ENCODE measurements around the gene CACNG4. TPM values are rescaled to one million over a fixed set of nuclear protein-coding genes. Genes with fewer than 3 reads are reported as not detected.

CACNG4 gene
- total and polyA plus RNA-seq, 10 donors, result not detected

GRCh38 chr17:67051155-67051538 lies 86.6 kb downstream of the CACNG4 start:
- TF ChIP-seq, protein P1, sequence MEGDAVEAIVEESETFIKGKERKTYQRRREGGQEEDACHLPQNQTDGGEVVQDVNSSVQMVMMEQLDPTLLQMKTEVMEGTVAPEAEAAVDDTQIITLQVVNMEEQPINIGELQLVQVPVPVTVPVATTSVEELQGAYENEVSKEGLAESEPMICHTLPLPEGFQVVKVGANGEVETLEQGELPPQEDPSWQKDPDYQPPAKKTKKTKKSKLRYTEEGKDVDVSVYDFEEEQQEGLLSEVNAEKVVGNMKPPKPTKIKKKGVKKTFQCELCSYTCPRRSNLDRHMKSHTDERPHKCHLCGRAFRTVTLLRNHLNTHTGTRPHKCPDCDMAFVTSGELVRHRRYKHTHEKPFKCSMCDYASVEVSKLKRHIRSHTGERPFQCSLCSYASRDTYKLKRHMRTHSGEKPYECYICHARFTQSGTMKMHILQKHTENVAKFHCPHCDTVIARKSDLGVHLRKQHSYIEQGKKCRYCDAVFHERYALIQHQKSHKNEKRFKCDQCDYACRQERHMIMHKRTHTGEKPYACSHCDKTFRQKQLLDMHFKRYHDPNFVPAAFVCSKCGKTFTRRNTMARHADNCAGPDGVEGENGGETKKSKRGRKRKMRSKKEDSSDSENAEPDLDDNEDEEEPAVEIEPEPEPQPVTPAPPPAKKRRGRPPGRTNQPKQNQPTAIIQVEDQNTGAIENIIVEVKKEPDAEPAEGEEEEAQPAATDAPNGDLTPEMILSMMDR (IDR thresholded peaks at IDR 0.05 in 8 of 11, conservative IDR thresholded peaks at IDR 0.05 in 3 of 11), result no peak
- no peak for TF ChIP-seq POLR2AphosphoS5 (IDR thresholded peaks at IDR 0.05)

GRCh38 chr17:67051837-67052236 lies 87.3 kb downstream of the CACNG4 start:
- 83 to 93% (median 91%) methylated on average over 5 of the region's 5 CpGs for WGBS, 5 donors
- TF ChIP-seq POLR2AphosphoS5 (IDR thresholded peaks at IDR 0.05), result no peak
- TF ChIP-seq, protein P1 (IDR thresholded peaks at IDR 0.05 in 8 of 11, conservative IDR thresholded peaks at IDR 0.05 in 3 of 11), result no peak

More at GRCh38 chr17:67051155-67051538, 86.6 kb downstream of the CACNG4 start:
- no peak overlapping the region for H3K27ac ChIP-seq
- no peaks in the 10 kb centered on the region for H3K27me3 ChIP-seq (replicated peaks in 1 of 7)
- H3K4me3 ChIP-seq, result no peak overlapping the region
- H3K36me3 ChIP-seq, result no peaks in the 10 kb centered on the region
- peaks cover 3 to 45% (median 33%) of the 10 kb centered on the region in 8 donors for H3K9me3 ChIP-seq
- H3K4me1 ChIP-seq, result no peaks in the 10 kb centered on the region
- DNase-seq, result peak; percentile 8
- intact Hi-C loops (cut with DNase I; ENCODE audit: low total_unique reads), result no loop called here
- WGBS, 5 donors, result 64 to 82% (median 76%) methylated on average over 3 to 4 of the region's 4 CpGs

GRCh38 chr17:67052720-67053437 lies 88.4 kb downstream of the CACNG4 start:
- Histone ChIP-seq H3K27ac (no peak overlapping the region), H3K9me3 (peaks cover 3 to 31% (median 23%) of the 10 kb centered on the region in 8 donors), H3K4me3 (no peak overlapping the region), H3K36me3 (no peaks in the 10 kb centered on the region), H3K4me1 (no peaks in the 10 kb centered on the region), H3K27me3 (replicated peaks in 1 of 7) (no peaks in the 10 kb centered on the region)
- 85 to 96% (median 91%) methylated on average over 8 to 9 of the region's 9 CpGs for WGBS, 5 donors
- intact Hi-C loops (cut with DNase I; ENCODE audit: low total_unique reads), result no loop called here
- DNase-seq, result peak; percentile 50
- TF ChIP-seq POLR2A (IDR thresholded peaks at IDR 0.05) (no peak), POLR2AphosphoS5 (IDR thresholded peaks at IDR 0.05) (no peak)
- TF ChIP-seq, protein P1 (IDR thresholded peaks at IDR 0.05 in 8 of 11, conservative IDR thresholded peaks at IDR 0.05 in 3 of 11), result no peak

More at GRCh38 chr17:67051837-67052236, 87.3 kb downstream of the CACNG4 start:
- no peaks in the 10 kb centered on the region for H3K4me1 ChIP-seq
- H3K36me3 ChIP-seq, result no peaks in the 10 kb centered on the region
- no peak overlapping the region for H3K27ac ChIP-seq
- H3K27me3 ChIP-seq (replicated peaks in 1 of 7), result no peaks in the 10 kb centered on the region
- intact Hi-C loops (cut with DNase I; ENCODE audit: low total_unique reads), result no loop called here
- DNase-seq, result peak; percentile 30
- H3K4me3 ChIP-seq, result no peak overlapping the region
- H3K9me3 ChIP-seq, result peaks cover 3 to 42% (median 33%) of the 10 kb centered on the region in 8 donors

DNA sequence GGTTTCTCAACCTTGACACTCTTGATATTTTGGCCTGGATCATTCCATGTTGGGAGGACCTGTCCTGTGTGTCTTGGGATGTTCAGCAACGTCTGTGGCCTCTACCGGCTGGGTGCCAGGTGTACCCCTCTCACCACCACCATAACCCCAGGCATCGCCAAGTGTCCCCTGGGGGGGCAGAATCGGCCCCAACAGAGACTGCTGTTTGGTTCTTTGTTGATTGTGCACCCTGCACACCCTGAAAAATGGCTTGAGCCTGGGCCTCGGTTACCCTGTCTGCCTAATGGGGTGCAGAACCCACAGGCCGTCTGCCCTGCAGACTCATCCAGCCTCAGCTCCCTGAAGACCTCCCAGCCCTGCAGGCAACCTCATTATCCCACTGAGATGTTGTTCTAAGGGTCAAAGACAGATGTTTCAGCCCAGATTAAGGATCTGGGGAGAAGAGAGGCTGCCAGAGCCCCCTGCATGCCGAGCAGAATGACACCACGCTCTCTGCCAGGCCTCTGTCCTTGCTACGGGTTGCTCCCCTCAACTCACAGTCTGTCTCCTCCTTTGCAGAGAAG lies 89.0 kb downstream of the CACNG4 start:
- Histone ChIP-seq H3K27me3 (replicated peaks in 1 of 7) (no peaks in the 10 kb centered on the region), H3K36me3 (no peaks in the 10 kb centered on the region), H3K4me1 (no peaks in the 10 kb centered on the region), H3K9me3 (peaks cover 3 to 25% (median 17%) of the 10 kb centered on the region in 8 donors), H3K27ac (no peak overlapping the region), H3K4me3 (no peak overlapping the region)
- TF ChIP-seq, protein P1 (IDR thresholded peaks at IDR 0.05 in 8 of 11, conservative IDR thresholded peaks at IDR 0.05 in 3 of 11), result no peak
- TF ChIP-seq POLR2AphosphoS5 (IDR thresholded peaks at IDR 0.05) (no peak), POLR2A (IDR thresholded peaks at IDR 0.05) (no peak)
- DNase-seq, result peak; percentile 49
- intact Hi-C loops (cut with DNase I; ENCODE audit: low total_unique reads), result no loop called here
- 84 to 96% (median 91%) methylated on average over 9 of the region's 9 CpGs for WGBS, 5 donors

Measured in spleen (tissue), 11 donors.